Measurements from ENCODE around the gene ZIC4. TPM values are rescaled to one million over a fixed set of nuclear protein-coding genes. Genes with fewer than 3 reads are reported as not detected.

ZIC4 gene
- total and polyA plus RNA-seq, 2 of the 4 experiments (the other 2 are of a cell fraction) = not detected

DNA sequence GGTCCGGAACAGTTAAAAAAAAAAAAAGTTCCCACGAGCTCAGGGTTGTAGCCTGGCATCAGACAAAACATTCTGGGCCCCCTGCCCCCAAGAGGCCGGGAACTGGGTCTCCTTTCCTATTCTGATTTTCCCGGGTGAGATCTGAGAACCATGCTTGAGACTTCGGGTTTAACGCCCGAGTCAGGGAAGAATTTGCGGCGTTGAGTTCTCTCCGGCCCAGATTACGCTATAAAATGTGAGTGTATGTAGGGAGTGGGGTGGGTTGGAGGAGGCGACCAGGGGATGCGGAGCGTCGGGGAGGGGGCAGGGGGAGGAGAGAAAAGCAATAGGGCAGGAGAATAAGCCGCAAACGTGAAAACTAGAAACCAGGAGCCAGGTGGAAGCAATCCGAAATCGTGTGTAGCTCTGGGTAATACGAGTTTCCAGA is 5.5 kb upstream of the ZIC4 start:
- no TSS peak for BruUV-seq (replicated peaks)
- H4K8ac ChIP-seq (ENCODE audit: low read depth in 2 of 2, low read length in 2 of 2) = no peak overlapping the region
- intact Hi-C loops (cut with micrococcal nuclease) = no loop called here
- H4K91ac ChIP-seq (ENCODE audit: insufficient read depth, low read depth, low read length) = no peak overlapping the region
- dilution Hi-C loops (cut with HindIII; ENCODE audit: low sequenced_read_pairs, unreplicated experiment) = no loop called here
- ChIA-PET CTCF (interaction anchor here (1.1 kb wide), 1 partner anchor 9 kb away, joined by 4 read pairs; no protein-coding TSS in a partner anchor), POLR2A (ENCODE audit: unreplicated experiment) (interaction anchor here (0.6 kb wide), 1 partner anchor 819 kb away, joined by 4 read pairs; no protein-coding TSS in a partner anchor)
- no peak overlapping the region for H2AK9ac ChIP-seq (replicated peaks; ENCODE audit: low read depth, low read length, poor library complexity)
- ATAC-seq (ENCODE audit: low read depth) (no peak), DNase-seq (no peak)
- H2BK5ac ChIP-seq (ENCODE audit: low read depth, low read length, poor library complexity, severe bottlenecking) = no peak overlapping the region
- no peaks in the 10 kb centered on the region for H3K4me1 ChIP-seq (ENCODE audit: control insufficient read depth, insufficient read depth, low read length)
- no peak overlapping the region for H3K23ac ChIP-seq (ENCODE audit: low read depth, low read length)
- H3K9me3 ChIP-seq (ENCODE audit: control insufficient read depth, insufficient read depth, low read length) = peaks cover 20% of the 10 kb centered on the region
- H3K27me3 ChIP-seq (ENCODE audit: control insufficient read depth, insufficient read depth, low read length) = peaks cover 84% of the 10 kb centered on the region
- H3K18ac ChIP-seq (ENCODE audit: low read depth, low read length) = no peak overlapping the region
- no peak overlapping the region for H2AFZ ChIP-seq (replicated peaks; ENCODE audit: low read length, poor library complexity)
- WGBS, 2 experiments (ENCODE audit: extremely low coverage in 2 of 2, insufficient read length in 1 of 2) = 0% methylated on average over 4 of the region's 20 CpGs; no CpG with 5 or more reads in 1 of the 2 experiments
- no peak overlapping the region for H3K56ac ChIP-seq (ENCODE audit: extremely low read depth, insufficient read depth, low read length)
- no peak overlapping the region for H3K4ac ChIP-seq (ENCODE audit: low read depth, low read length)
- H2BK15ac ChIP-seq (ENCODE audit: low read depth, low read length) = no peak overlapping the region
- H2AK5ac ChIP-seq (ENCODE audit: low read depth, low read length) = no peak overlapping the region
- TF ChIP-seq RFX5 (IDR thresholded peaks at IDR 0.05; ENCODE audit: low read depth, low read length) (no peak), MXI1 (IDR thresholded peaks at IDR 0.05; ENCODE audit: borderline replicate concordance, low read depth, low read length) (no peak), SMC3 (IDR thresholded peaks at IDR 0.05; ENCODE audit: low read depth, low read length) (no peak), MAFK (IDR thresholded peaks at IDR 0.05; ENCODE audit: low read depth, low read length) (no peak), MAZ (IDR thresholded peaks at IDR 0.05; ENCODE audit: borderline replicate concordance, low read depth, low read length) (no peak), CEBPB (IDR thresholded peaks at IDR 0.05; ENCODE audit: low read depth, low read length) (no peak), RCOR1 (IDR thresholded peaks at IDR 0.05; ENCODE audit: insufficient replicate concordance, low read length) (no peak), CHD1 (IDR thresholded peaks at IDR 0.05; ENCODE audit: low read depth, low read length) (no peak), FOS (IDR thresholded peaks at IDR 0.05; ENCODE audit: low read depth, low read length) (no peak), NFE2L2 (IDR thresholded peaks at IDR 0.05; ENCODE audit: low read depth, low read length) (no peak)
- TF ChIP-seq, protein P1, sequence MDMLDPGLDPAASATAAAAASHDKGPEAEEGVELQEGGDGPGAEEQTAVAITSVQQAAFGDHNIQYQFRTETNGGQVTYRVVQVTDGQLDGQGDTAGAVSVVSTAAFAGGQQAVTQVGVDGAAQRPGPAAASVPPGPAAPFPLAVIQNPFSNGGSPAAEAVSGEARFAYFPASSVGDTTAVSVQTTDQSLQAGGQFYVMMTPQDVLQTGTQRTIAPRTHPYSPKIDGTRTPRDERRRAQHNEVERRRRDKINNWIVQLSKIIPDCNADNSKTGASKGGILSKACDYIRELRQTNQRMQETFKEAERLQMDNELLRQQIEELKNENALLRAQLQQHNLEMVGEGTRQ (IDR thresholded peaks at IDR 0.05; ENCODE audit: low read depth, low read length) = no peak
- TF ChIP-seq, protein P2, sequence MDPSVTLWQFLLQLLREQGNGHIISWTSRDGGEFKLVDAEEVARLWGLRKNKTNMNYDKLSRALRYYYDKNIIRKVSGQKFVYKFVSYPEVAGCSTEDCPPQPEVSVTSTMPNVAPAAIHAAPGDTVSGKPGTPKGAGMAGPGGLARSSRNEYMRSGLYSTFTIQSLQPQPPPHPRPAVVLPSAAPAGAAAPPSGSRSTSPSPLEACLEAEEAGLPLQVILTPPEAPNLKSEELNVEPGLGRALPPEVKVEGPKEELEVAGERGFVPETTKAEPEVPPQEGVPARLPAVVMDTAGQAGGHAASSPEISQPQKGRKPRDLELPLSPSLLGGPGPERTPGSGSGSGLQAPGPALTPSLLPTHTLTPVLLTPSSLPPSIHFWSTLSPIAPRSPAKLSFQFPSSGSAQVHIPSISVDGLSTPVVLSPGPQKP (IDR thresholded peaks at IDR 0.05; ENCODE audit: borderline replicate concordance, low read depth, low read length) = no peak
- H3K27ac ChIP-seq (ENCODE audit: insufficient read depth, low read length) = no peak overlapping the region
- H2BK120ac ChIP-seq (ENCODE audit: low read depth, low read length) = no peak overlapping the region
- H2BK20ac ChIP-seq (ENCODE audit: low read depth, low read length) = no peak overlapping the region
- no peaks in the 10 kb centered on the region for H3K79me1 ChIP-seq (ENCODE audit: low read depth in 1 of 2, low read length in 2 of 2)
- 0 out of 2 replicates have a peak, but pooled peaks cover 3% of the 10 kb centered on the region for H3K9me1 ChIP-seq (ENCODE audit: insufficient read depth, low read length)
- H3K9ac ChIP-seq (ENCODE audit: low read depth, low read length) = no peak overlapping the region
- H3K36me3 ChIP-seq (ENCODE audit: control insufficient read depth, insufficient read depth, low read length) = no peaks in the 10 kb centered on the region
- H4K20me1 ChIP-seq (ENCODE audit: insufficient read depth, low read length) = 0 out of 2 replicates have a peak, but pooled peaks cover 3% of the 10 kb centered on the region
- no peak overlapping the region for H3K14ac ChIP-seq (replicated peaks; ENCODE audit: low read depth, low read length)
- in situ Hi-C loops (cut with MboI; ENCODE audit: low sequenced_read_pairs) = no loop called here
- H3K4me3 ChIP-seq (ENCODE audit: insufficient read depth, low read depth, low read length) = no peak overlapping the region
- no peak overlapping the region for H3K4me2 ChIP-seq (ENCODE audit: low read depth, low read length)
- H4K5ac ChIP-seq (ENCODE audit: low read depth, low read length) = no peak overlapping the region
